Embryonic facial prominence (tissue), 1 donor: ENCODE results near the gene EIPR1.

ENCODE experiments used
- DNase-seq: peaks from one replicate; pipeline ENCODE4 v3.0.0-alpha.2; 2016; ENCODE audit errors: extremely low spot score

The EIPR1 gene

DNA sequence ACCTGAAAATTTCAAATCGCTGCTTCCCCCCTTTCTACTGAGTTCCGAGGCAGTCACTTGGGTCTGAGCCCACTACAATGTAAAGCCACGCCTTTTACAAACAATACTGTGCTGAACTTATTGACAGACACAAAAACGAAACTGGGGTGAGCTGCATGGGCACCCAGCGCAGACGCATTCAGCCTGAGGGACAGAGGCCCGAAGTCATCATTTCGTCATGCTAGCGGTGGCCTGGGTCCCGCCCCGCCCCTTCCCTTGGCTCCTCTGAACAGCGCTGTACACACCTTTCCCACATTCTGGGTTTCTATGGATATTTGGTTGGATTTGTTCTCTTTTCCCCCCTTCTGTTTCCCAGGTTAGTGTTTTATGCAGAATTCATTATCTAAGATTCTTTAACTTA is 71.7 kb downstream of the EIPR1 start:
- no peak for DNase-seq

DNA sequence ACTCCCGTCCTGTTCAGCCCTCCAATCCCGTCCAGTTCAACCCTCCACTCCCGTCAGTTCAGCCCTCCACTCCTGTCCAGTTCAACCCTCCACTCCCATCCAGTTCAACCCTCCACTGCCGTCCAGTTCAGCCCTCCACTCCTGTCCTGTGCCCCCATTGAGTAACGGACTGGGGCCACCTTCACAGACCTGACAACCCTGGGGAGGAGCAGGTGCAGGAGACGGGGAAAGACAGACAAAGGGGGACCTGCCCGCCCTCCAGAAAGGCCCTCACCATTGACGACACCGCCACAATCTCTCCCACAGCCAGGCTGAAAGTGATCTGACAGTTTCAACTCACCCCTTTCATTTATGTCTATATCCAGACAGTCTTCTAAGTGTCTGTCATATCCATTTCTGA is 72.2 kb downstream of the EIPR1 start:
- no peak for DNase-seq

DNA sequence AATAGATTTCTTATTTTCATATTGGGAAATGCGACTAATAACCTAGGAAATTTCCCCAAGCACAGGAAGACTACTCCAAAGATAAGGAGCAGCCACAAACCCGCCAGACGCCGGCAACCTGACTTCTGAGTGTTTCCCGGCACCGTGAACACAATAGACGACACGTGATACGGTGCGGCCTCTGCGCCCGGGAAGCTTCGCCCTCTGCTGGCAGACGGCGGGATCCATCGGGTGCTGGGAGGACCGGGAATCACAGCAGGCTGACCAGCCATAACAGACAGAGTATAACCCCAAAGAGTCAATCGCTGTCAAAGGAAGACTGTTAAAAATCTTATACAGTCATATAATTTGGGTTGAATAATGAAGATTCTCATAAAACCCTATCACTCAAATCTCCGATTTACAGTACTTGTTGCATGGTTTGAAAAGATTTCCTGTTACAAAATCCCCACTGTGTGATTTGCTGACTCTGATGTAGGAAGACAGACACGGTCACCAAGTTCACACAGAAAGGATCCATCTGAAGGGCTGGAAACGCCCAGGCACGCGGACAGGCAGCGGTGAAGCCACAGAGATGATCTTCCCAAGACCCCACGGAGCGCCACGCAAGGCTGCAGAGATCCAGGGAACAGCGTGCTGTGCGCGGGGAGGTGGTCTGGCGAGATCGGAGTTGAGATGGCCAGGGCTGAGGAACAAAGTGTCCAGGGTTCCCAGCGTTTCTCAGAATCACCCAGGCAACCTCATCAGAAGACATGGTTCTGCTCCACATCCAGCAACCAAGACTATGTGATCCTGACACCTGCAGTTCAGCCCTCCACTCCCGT is 73.8 kb downstream of the EIPR1 start:
- peak; percentile 71 for DNase-seq

DNA sequence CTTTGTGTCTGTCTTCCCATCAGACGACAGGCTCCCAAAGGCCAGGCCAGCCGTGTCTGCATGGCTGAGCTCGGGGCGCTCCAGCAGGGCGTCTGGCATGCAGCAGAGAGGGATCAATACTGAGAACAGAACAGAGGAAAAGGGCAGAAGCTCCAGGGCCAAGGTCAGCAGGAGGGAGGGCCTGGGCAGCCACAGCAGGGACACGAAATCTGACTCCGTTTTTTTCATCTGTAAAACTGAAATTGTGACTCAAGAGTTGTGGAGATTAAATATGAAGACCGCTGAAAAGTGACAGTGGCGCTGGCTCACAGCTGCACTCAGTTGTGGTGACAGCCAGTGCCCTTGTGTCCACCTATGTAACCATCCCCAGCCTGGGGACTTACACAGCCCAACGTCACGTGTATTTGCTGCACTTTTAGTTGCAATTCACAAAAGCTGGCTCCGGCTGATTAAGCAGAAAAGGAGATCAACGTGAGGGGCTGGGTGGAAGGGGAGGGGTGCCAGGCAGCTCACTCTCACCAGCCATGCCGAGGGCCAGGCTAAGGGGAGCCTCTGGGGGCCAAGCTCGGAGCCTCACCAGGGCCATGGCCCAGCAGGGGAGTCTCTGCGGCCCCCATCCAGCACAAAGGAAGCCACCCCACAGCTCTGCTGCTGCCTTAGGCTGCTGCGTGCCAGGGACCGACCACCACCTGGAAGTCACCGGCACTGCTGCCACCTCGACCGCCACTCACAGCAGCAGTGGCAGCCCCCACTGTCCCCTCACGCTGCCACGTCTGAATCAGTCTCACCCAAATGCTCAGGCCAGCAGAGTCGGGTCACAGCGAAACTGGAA is 74.7 kb downstream of the EIPR1 start:
- DNase-seq: no peak

DNA sequence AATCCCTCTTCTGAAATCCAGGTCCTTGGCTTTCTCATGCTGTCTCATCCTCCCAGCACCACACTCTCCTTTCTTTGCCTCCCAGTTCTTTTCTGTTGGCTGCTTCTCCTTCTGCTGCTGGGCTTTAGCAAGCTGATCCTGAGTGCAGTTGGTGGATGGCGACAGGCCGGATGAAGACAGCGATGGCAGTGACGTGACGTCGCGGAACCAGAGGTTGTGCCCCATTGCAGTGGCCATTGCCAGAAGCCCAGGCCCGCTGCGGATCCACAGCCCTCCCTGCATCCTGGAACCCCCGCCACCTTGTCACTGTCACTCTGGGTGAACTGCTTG is 75.2 kb downstream of the EIPR1 start:
- no peak for DNase-seq

DNA sequence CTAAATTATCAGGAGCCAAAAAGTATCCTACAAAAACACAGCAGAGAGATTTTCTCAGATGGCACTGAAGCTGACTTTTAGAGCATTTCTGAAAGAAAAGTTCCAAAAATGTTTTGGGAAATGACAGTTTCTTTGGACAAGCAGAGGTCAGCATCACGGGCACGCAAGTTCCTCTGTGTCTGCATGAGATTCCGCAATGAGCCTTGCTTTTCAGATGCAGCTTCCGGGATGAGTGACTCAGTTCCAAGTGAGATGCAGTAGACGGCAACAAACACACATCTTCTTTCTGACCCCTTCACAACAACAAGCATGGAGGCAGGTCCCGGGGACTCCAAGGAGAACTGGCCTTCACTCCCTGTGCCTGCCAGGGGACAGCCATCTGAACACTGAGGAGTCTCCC is 76.6 kb downstream of the EIPR1 start:
- no peak for DNase-seq

DNA sequence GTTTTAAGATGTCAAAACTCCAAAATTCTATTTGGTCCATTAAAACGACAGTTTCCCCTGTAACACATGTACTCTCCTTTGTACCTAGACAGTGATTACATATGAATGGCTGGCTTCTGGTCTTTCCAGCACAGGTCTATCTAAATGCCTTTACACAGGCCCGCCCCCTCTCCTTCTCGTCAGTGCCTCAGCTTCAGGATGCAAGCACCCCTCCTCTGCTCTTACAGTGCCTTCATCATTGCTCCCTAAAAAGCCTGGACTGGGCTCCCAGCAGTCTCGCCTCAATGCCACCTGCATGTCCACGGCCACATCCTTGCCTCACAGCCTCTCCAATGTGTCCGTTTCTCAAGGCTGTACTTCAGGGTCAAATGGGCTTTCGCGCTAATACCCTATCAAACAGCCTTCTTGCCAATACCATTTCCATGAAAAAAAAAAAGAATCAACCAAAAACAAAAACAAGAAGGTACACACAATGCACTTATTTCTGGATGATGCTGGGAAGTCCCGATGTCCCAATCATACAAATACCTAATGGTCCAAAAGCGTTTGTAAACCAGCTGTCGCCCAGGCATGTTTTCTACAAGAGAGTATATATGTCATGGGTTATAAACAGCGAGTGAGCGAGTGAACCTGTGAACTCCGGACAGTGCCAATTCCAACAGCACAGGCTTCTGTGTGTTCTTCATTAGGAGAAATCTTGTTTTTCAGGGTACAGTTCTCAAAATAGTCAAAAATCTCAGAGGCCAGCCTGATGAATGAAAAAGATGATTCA is 77.2 kb downstream of the EIPR1 start:
- DNase-seq: no peak

DNA sequence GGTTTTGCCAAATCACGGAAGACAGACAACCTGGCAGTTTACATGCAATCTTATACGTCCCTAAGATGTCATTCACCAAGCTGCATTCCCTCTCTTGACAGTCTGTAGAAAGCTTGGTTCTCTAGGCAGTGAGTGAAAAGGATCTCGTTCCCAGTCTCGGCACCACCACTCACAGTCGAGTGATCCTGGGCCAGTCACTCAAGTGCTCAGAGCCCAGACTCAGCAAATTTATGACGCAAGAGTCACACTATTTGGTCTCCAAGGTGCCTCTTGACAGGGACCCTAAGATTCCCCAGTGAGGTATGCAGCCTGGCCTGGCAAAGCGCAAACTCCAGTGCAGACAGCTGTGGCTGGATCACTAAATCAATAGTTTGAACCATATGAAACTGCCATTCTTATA is 77.9 kb downstream of the EIPR1 start:
- no peak for DNase-seq

DNA sequence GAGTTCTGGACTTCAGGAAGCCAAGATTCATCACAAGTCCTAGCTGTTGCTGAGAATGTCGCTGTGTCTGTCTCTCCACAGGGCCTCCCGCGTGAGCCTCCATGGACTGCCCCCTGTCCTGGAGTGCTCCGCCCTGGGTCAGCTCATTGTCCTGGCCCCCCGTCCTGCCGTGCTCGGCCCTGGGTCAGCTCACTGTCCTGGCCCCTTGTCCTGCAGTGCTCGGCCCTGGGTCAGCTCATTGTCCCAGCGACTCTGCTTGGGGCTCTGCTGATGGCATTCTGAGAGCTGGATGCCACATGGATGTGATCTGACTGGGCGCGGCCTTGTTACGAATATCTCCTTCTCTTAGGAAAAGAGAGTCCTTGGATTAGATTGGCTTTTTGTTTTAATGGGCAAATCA is 78.5 kb downstream of the EIPR1 start:
- no peak for DNase-seq

DNA sequence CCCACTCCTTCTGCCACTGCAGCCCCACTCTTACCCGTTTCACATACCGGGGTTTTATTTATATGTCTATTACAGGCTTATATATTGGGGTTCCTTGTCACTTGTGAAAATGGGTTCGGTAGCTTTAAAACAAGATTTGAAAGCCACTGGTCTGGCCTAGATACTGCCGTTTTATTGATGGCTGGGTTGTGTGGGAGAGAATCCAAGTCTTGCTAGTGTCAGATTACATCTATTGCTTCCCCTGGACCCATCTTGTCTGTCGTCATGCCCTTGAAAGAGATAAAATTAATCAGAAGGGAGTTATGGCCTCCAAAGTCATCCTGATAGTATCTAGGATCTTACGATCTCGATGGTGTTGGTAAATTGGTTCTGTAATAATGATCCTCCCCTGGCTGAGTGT is 79.4 kb downstream of the EIPR1 start:
- no peak for DNase-seq

DNA sequence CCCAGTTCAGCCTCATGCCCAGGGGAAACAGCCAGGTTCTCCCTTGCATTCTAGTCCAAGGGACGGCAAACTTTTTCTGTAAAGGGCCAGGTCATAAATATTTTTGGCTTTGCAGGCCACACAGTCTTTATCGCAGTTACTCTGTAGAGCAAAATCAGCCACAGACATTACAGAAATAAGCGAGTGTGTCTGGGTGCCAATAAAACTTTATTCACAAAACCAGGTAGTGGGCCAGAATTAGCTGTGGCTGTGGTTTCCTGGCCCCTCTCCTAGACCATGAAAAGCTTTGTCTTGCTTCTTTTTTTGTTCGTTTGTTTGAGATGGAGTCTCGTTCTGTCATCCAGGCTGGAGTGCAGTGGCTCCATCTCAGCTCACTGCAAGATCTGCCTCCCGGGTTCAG is 80.1 kb downstream of the EIPR1 start:
- DNase-seq: no peak

DNA sequence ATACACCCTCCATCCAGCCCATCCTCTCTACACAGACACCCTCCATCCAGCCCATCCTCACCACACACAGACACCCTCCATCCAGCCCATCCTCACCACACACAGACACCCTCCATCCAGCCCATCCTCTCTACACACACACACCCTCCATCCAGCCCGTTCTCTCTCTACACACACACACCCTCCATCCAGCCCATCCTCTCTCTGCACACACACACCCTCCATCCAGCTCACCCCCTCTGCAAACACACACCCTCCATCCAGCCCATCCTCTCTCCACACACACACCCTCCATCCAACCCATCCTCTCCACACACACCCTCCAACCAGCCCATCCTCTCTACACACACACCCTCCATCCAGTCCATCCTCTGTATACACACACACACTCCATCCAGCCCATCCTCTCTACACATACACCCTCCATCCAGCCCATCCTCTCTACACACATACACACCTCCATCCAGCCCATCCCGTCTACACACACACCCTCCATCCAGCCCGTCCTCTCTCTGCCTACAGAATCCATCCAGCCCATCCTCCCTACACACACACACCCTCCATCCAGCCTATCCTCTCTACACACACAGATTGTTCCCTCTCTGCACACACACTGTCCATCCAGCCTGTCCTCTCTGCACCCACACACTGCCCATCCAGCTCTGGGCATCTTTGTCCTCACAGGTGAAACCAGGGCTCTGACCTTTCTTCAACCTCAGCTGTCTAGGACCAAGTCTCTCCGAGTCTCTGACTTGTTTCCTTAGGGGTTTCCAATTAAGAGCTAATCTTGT is 81.2 kb downstream of the EIPR1 start:
- DNase-seq: no peak

DNA sequence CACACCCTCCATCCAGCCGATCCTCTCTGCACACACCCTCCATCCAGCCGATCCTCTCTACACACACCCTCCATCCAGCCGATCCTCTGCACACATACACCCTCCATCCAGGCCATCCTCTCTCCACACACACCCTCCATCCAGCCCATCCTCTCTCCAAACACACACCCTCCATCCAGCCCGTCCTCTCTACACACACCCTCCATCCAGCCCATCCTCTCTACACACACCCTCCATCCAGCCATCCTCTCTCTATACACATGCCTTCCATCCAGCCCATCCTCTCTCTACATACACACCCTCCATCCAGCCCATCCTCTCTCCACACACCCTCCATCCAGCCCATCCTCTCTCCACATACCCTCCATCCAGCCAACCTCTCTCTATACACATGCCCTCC is 83.1 kb downstream of the EIPR1 start:
- no peak for DNase-seq

DNA sequence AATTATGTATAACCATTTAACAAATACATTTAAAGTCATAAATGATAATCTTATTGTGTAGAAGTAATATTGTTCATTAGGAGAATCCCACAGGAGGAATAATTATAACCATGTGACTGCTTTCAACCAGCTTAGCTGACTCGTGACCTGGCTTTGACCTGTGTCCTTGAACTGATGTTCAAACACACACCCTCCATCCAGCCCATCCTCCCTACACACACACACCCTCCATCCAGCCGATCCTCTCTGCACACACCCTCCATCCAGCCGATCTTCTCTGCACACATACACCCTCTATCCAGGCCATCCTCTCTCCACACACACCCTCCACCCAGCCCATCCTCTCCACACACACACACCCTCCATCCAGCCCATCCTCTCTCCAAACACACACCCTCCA is 83.5 kb downstream of the EIPR1 start:
- no peak for DNase-seq

DNA sequence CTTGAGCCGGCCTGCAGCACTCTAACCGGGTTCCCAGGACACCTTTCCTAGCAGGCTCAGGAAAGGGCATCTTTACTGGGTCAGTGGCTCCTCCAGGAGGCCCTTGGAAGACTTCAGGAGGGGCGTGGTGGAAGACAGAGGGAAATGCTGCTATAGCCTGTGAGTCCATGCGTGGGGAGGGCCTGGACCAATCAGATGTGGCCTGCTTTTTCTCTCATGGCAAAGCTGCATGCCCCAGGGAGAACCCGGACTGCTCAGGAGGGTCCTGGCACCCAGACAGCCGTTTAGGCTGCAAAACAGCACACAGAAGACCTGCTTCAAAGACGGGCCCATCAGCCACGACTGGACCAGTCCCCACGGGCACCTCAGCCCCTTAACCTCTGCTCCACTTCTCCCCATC is 84.4 kb downstream of the EIPR1 start:
- no peak for DNase-seq

DNA sequence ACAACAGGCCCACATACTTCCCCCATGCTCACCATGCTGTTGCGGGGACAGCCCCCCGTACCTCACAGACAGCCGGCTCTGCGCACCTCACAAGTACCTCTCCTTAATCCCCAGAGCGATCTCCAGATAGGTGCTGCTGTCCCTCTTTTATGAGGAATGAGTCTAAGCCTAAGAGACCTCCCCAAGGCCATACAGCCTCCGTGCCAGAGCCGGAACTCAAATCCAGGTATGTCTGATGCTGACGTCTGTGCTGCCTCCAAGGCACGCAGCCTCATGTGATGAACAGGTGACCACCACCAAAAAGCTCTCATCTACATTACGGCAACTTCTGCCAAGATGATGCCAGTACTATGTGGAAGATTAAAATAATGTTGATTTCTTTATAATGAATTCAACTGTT is 85.2 kb downstream of the EIPR1 start:
- DNase-seq: no peak

DNA sequence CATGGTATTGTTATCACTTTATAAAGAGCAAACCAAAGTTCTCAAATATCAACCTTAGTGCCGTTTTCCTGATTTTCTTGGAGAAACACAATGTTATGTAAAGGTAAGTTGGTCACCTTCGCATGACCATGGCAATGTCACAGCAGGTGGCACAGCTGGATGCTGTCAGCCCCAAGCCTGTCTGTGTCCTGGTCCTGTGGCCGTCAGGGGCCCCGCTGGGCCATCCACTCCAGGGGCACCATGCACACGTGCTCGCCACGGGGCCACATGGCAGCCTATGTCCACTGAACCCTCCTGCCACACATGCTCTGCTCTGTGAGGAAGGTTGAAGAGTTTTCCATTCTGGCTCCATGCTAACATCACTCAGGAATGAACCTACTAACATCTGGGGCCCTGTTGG is 85.9 kb downstream of the EIPR1 start:
- no peak for DNase-seq

DNA sequence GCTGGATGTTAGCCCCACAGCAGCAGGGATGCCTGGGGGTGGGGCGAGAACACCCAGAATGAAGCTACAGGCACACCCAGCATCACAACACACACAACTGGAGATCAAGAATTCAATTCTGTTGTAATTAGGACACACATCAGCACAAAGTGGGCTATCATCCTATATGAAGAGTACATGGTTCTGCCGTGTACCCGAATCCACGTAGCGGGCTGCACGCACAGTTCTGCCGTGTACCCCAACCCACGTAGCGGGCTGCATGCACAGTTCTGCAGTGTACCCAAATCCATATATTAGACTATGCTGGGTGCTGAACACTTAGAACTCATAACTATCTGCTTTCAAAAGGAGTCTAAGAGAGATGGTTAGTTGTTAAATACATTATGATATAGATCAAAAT is 86.5 kb downstream of the EIPR1 start:
- DNase-seq: no peak

DNA sequence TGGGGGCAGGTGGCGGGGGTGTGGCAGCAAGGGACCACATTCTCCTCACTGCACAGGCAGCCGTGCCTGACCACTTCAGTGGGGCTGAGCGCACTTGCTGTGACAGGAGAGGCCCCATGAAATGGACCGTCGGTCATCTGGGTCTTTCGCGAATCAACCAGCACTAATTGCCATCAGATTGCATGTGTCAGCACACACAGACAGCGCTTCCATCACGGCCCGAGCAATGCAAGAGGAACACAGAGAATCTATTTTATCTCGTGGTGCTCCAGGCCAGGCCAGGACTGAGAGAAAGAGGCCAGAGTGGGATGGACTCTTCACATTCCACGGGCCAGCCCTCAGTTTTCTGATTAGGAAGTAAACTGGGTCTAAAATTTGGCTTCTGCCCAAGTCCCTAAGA is 87.0 kb downstream of the EIPR1 start:
- DNase-seq: no peak

DNA sequence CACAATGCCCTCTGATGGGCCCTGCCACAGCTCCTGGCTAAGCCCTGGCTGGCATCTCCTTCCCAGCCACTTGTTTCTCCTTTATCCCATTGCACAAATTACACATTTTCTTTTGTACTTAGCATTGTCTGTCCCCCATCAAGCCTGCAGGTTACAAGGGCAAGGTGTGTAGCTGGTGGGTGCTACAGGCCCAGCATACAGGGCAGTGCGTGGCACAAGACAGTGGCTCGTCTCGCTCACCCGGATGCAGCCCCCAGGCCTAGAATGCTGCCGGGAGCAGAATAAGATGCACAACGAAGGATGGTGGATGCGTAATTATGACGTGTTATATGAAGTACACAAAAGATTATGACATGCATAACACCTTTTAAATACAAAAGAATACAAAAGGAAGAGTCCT is 87.6 kb downstream of the EIPR1 start:
- no peak for DNase-seq

DNA sequence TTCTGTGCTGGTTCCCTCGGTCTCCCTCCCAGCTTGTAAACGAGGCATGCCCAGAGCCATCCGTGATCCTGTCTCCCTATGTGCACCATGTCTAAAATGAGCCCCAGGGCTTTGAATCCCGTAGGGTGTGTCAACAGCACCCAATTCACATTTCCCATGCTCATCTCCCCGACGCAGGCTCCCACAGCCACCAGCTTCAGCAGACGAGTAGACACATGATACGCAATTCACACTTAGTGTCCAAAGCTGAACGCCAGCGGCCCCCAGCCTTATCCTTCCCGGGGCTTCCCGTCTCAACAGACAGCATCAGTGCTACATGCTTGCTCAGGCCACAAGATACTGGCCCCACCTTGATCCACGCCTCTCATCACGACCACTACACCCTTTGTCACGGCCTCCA is 88.1 kb downstream of the EIPR1 start:
- no peak for DNase-seq

DNA sequence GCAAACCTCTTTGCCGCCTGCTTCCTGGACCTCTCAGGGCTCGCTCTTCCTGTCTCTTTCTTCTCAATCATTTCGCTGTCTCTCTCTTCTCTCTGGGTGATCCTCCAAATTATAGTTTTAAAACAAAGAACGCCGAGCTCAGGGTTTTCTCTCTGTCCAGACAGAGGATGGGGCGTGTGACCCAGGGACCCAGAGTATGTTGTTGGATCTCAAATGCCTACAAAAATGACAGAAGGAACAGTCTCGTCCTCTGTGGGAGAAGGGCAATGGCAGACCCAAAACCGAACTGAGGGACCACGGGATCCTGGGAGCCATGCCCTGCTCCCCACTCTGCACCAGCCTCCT is 88.5 kb downstream of the EIPR1 start:
- no peak for DNase-seq
